Fibroblast of lung (primary cell): Measurements from ENCODE around the gene ZNF540. TPM values are rescaled to one million over a fixed set of nuclear protein-coding genes. Genes with fewer than 3 reads are reported as not detected.

Experiments used
- DNase-seq, 2 donors: peaks; one replicate each; pipeline versions ENCODE4 v3.0.0 to v3.0.0-alpha.2; 2010; ENCODE audit warnings: low read depth in 2 of 2
- H2AFZ ChIP-seq: 2 replicates; pipeline ENCODE4 v1.5.1; 2012; ENCODE audit warnings: low read length, control low read depth, inconsistent platforms
- H3K27ac ChIP-seq: 2 replicates; pipeline ENCODE4 v1.5.1; 2011; ENCODE audit warnings: low read length, control low read depth; ENCODE audit not compliant: insufficient read depth
- H3K27me3 ChIP-seq: 2 replicates; pipeline ENCODE4 v1.5.1; 2011; ENCODE audit warnings: mild to moderate bottlenecking, low read length; ENCODE audit not compliant: control insufficient read depth, insufficient read depth
- H3K36me3 ChIP-seq: 2 replicates; pipeline ENCODE4 v1.5.1; 2011; ENCODE audit warnings: low read length; ENCODE audit not compliant: control insufficient read depth, insufficient read depth
- H3K4me1 ChIP-seq: 2 replicates; pipeline ENCODE4 v1.5.1; 2011; ENCODE audit warnings: low read length; ENCODE audit not compliant: control insufficient read depth, insufficient read depth; ENCODE audit errors: extremely low read depth
- H3K4me2 ChIP-seq: 2 replicates; pipeline ENCODE4 v1.5.1; 2011; ENCODE audit warnings: low read length, control low read depth; ENCODE audit not compliant: insufficient read depth; ENCODE audit errors: extremely low read depth
- H3K4me3 ChIP-seq, 4 experiments: fragments of 200-600 bp in 1 of 4; sonication (generic) in 1 of 4; replicated peaks in 1 of 4; 2 replicates each; pipeline ENCODE4 v1.5.1; 2011 to 2016; ENCODE audit warnings: low read length in 4 of 4, low read depth in 3 of 4, mild to moderate bottlenecking in 3 of 4, control low read depth in 2 of 4, inconsistent platforms in 1 of 4, mixed read lengths in 1 of 4; ENCODE audit not compliant: insufficient read depth in 1 of 4; ENCODE audit errors: control extremely low read depth in 1 of 4
- H3K79me2 ChIP-seq: 2 replicates; pipeline ENCODE4 v1.5.1; 2012; ENCODE audit warnings: mild to moderate bottlenecking, low read length, inconsistent platforms; ENCODE audit not compliant: control insufficient read depth, insufficient read depth
- H3K9ac ChIP-seq: 2 replicates; pipeline ENCODE4 v1.5.1; 2011; ENCODE audit warnings: mild to moderate bottlenecking, low read length, control low read depth; ENCODE audit not compliant: insufficient read depth
- H3K9me3 ChIP-seq: 2 replicates; pipeline ENCODE4 v1.5.1; 2012; ENCODE audit warnings: low read depth, low read length; ENCODE audit not compliant: control insufficient read depth, insufficient read depth
- H4K20me1 ChIP-seq: 2 replicates; pipeline ENCODE4 v1.5.1; 2011; ENCODE audit warnings: low read length; ENCODE audit not compliant: control insufficient read depth, insufficient read depth; ENCODE audit errors: extremely low read depth
- CTCF ChIP-seq, 2 donors: IDR thresholded peaks in 1 of 2; conservative IDR thresholded peaks in 1 of 2; 1 replicate in 1 of 2; 2 replicates in 1 of 2; pipeline ENCODE4 v1.5.1; 2011 to 2012; ENCODE audit warnings: low read length in 2 of 2, control low read depth in 1 of 2, inconsistent platforms in 1 of 2, low read depth in 1 of 2, mild to moderate bottlenecking in 1 of 2
- EZH2 ChIP-seq: IDR thresholded peaks from 2 replicates; pipeline ENCODE4 v1.5.1; 2012; ENCODE audit warnings: low read length, control low read depth, mild to moderate bottlenecking; ENCODE audit errors: missing control alignments
- polyA plus RNA-seq, 2 donors: library from polyadenylated mRNA; depleted of rRNA in 1 of 2; stranded (reverse) in 1 of 2; unstranded in 1 of 2; fragments of >200 nt; gene quantifications; 2 replicates each; pipeline ENCODE4 v1.2.1, GENCODE V29; 2011 to 2012; ENCODE audit warnings: missing spikeins in 1 of 2
- total RNA-seq: library from RNA; depleted of rRNA; stranded (reverse); fragments of >200 nt; gene quantifications from 2 replicates; pipeline ENCODE4 v1.2.1, GENCODE V29; 2014

The ZNF540 gene
- total and polyA plus RNA-seq, 2 donors (not counting 1 experiment from before 2014, with no cell fraction given), result 0.44 to 1.3 TPM

- Histone ChIP-seq H3K9ac (no peak overlapping the region), H3K4me3 (no peak overlapping the region), H4K20me1 (no peaks in the 10 kb centered on the region), H3K27ac (no peak overlapping the region), H2AFZ (no peak overlapping the region), H3K36me3 (no peaks in the 10 kb centered on the region), H3K79me2 (no peaks in the 10 kb centered on the region), H3K9me3 (no peaks in the 10 kb centered on the region), H3K4me2 (no peak overlapping the region), H3K27me3 (no peaks in the 10 kb centered on the region), H3K4me1 (no peaks in the 10 kb centered on the region)
- no peak for DNase-seq
- TF ChIP-seq CTCF (conservative IDR thresholded peaks at IDR 0.05 in 1 of 2, IDR thresholded peaks at IDR 0.05 in 1 of 2; ENCODE audit: low read depth in 1 of 2, low read length in 2 of 2) (no peak), EZH2 (no peak)
Observed at GRCh38 chr19:37583340-37583739, 11.3 kb upstream of the ZNF540 start.

GRCh38 chr19:37593996-37594303, 726 bp upstream of the ZNF540 start:
- Histone ChIP-seq H3K4me2 (peak overlapping the region; percentile 98), H2AFZ (peak overlapping the region; percentile 96), H3K79me2 (no peaks in the 10 kb centered on the region), H3K27me3 (no peaks in the 10 kb centered on the region), H4K20me1 (no peaks in the 10 kb centered on the region), H3K4me3 (peak overlapping the region; percentile 68 to 98 (median 83)), H3K9me3 (no peaks in the 10 kb centered on the region), H3K4me1 (peaks cover 2% of the 10 kb centered on the region), H3K27ac (peak overlapping the region; percentile 67), H3K36me3 (no peaks in the 10 kb centered on the region), H3K9ac (peak overlapping the region; percentile 47)
- TF ChIP-seq EZH2, result no peak
- TF ChIP-seq CTCF (conservative IDR thresholded peaks at IDR 0.05 in 1 of 2, IDR thresholded peaks at IDR 0.05 in 1 of 2; ENCODE audit: low read depth in 1 of 2, low read length in 2 of 2), result no peak
- DNase-seq, result no peak

- Histone ChIP-seq H3K9ac (peak overlapping the region; percentile 29), H3K4me2 (peak overlapping the region; percentile 83), H3K4me1 (peaks cover 2% of the 10 kb centered on the region), H2AFZ (peak overlapping the region; percentile 89), H3K27ac (peak overlapping the region; percentile 69), H3K4me3 (peak overlapping the region; percentile 68 to 98 (median 83)), H3K36me3 (no peaks in the 10 kb centered on the region), H4K20me1 (no peaks in the 10 kb centered on the region), H3K27me3 (no peaks in the 10 kb centered on the region), H3K79me2 (no peaks in the 10 kb centered on the region), H3K9me3 (no peaks in the 10 kb centered on the region)
- DNase-seq, result peak in 1 of 2 donors; percentile 74
- no peak for TF ChIP-seq CTCF (conservative IDR thresholded peaks at IDR 0.05 in 1 of 2, IDR thresholded peaks at IDR 0.05 in 1 of 2; ENCODE audit: low read depth in 1 of 2, low read length in 2 of 2)
- no peak for TF ChIP-seq EZH2
Observed at GRCh38 chr19:37594982-37595382, 306 bp downstream of the ZNF540 start.
